Epidermal melanocyte (primary cell): ENCODE measurements around the gene RIN3.

ENCODE experiments used
- DNase-seq: peaks from one replicate; pipeline ENCODE4 v3.0.0; 2011; ENCODE audit warnings: low spot score; ENCODE audit not compliant: insufficient read length

RIN3 gene

GRCh38 chr14:92597906-92598905 is 84.6 kb downstream of the RIN3 start:
- DNase-seq: no peak

GRCh38 chr14:92599811-92600210 is 86.2 kb downstream of the RIN3 start:
- no peak for DNase-seq

GRCh38 chr14:92600318-92601053 is 86.9 kb downstream of the RIN3 start:
- no peak for DNase-seq

- DNase-seq: no peak
These were observed 87.6 kb downstream of the RIN3 start for GRCh38 chr14:92601131-92601710.

- DNase-seq: no peak
These were observed 88.3 kb downstream of the RIN3 start for GRCh38 chr14:92601757-92602417.

GRCh38 chr14:92603309-92604242 is 90.0 kb downstream of the RIN3 start:
- DNase-seq: no peak

GRCh38 chr14:92605274-92605940 is 91.8 kb downstream of the RIN3 start:
- DNase-seq: no peak

- DNase-seq: no peak
These were observed 93.7 kb downstream of the RIN3 start for GRCh38 chr14:92607251-92607650.

- DNase-seq: no peak
These were observed 94.3 kb downstream of the RIN3 start for GRCh38 chr14:92607702-92608429.

- DNase-seq: no peak
These were observed 96.4 kb downstream of the RIN3 start for GRCh38 chr14:92609955-92610354.

- DNase-seq: no peak
These were observed 97.3 kb downstream of the RIN3 start for GRCh38 chr14:92610849-92611271.

- no peak for DNase-seq
These were observed 99.6 kb downstream of the RIN3 start for GRCh38 chr14:92613008-92613658.

GRCh38 chr14:92613681-92614260 is 100.2 kb downstream of the RIN3 start:
- no peak for DNase-seq

- DNase-seq: no peak
These were observed 101.9 kb downstream of the RIN3 start for GRCh38 chr14:92615451-92615850.

GRCh38 chr14:92616178-92616577 is 102.6 kb downstream of the RIN3 start:
- no peak for DNase-seq

- no peak for DNase-seq
These were observed 104.0 kb downstream of the RIN3 start for GRCh38 chr14:92617581-92617980.

GRCh38 chr14:92619671-92620456 is 106.3 kb downstream of the RIN3 start:
- no peak for DNase-seq
